HG03460 (cell line): ENCODE measurements around the gene C20orf144.
A peak's percentile ranks its signal among the peaks of the same experiment; 100 is the strongest.

Source experiments
- ATAC-seq: cut with Tn5 transposase; IDR thresholded peaks from one replicate; pipeline ENCODE4 v1.9.1; 2021; ENCODE audit not compliant: unreplicated experiment

The C20orf144 gene

GRCh38 chr20:33664085-33664761 is 2.1 kb downstream of the C20orf144 start:
- ATAC-seq, result no peak

DNA sequence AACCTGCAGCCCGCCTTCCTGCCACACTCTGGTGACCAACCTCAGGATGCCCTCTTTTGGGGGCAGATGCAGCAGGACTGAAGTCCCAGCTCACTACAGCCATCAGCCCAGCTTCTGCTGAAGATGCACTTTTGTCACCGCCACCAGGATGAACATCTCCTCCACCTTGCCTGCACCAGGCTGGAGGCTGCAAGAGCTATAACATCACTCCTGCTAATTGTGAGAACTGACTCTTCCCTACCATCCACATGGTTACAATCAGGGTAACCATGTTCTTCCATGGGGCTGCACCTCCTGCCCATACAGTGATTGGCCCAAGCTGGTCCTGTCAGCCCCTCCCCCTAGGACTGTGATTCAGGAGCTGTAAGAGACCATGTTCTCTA is 2.6 kb downstream of the C20orf144 start:
- no peak for ATAC-seq

DNA sequence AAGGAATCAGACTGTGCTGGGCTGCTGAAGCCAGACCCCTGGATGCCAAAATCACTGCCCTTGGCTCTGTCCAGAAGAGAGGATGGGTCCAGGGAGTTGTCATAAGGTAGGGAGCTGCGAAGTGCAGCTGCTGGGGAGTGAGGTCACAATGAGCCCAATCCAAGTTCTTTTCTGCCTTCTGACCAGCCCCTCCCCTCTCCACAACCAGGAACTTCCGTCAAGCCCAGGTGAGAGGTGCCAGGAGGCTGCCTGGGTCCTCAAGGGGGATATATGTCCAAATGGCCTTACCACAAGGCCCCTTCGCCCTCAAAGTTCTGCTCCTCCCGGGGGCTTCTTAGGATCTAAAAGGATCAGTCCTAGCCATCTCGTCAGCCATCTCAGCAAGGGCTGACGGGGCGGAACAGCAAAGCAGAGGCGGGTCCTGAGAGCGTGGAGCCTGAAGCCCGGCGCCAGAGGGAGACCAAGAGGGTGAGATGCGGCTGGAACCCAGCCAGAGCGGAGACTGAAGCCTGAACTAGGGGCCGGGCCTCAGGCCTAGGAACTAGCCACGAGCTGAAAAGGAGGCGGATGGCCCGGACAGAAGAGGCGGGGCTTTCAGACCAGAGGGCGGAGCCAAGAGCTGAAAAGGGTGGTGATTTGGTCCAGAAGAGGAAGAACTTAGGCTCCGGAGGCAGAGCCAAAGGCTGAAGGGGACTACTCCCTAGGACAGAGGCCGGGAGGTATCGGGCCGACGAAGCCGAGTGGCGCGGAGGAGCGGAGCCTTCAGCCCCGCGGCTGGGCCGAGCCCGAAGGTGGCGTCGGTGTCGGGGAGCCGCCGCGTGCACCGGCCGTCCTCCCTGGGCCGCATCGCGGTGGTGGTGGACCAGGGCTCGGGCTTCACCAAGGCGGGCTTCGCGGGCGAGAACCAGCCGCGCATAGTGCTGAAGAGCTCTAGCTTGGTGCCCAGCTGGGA is 4.4 kb downstream of the C20orf144 start, which contains the start of gene ACTL10:
TSS of gene ACTL10 (plus strand) at position 651 of the 952 bp plus-strand sequence. CDS start 555 bp downstream, outside the sequence.
- ATAC-seq, result peak; percentile 64

GRCh38 chr20:33667245-33667675 is 5.1 kb downstream of the C20orf144 start:
- ATAC-seq, result peak; percentile 13

DNA sequence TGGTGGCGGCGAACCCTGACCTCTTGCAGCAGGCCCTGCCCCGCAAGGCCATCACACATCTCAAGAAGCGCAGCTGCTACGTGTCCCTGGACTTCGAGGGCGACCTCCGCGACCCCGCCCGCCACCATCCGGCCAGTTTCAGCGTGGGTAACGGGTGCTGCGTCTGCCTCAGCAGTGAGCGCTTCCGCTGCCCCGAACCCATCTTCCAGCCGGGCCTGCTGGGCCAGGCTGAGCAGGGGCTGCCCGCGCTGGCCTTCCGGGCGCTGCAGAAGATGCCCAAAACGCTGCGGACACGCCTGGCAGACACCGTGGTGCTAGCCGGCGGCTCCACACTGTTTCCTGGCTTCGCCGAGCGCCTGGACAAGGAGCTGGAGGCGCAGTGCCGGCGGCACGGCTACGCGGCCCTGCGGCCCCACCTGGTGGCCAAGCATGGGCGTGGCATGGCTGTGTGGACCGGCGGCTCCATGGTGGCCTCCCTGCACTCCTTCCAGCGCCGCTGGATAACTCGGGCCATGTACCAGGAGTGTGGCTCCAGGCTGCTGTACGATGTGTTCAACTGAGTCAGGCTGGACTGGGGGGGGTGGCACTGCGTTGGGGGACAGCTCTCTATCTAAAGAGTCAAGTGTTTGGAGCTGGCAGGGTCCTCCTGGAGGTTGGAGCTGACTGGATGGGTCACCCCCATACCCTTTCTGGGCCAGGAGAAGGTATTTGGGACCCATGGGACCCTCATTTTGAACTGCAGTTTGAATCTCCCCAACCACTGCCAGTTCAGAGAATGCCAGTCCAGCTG is 5.7 kb downstream of the C20orf144 start:
- no peak for ATAC-seq

- ATAC-seq, result no peak
These were observed 6.5 kb downstream of the C20orf144 start for GRCh38 chr20:33668466-33669155.

DNA sequence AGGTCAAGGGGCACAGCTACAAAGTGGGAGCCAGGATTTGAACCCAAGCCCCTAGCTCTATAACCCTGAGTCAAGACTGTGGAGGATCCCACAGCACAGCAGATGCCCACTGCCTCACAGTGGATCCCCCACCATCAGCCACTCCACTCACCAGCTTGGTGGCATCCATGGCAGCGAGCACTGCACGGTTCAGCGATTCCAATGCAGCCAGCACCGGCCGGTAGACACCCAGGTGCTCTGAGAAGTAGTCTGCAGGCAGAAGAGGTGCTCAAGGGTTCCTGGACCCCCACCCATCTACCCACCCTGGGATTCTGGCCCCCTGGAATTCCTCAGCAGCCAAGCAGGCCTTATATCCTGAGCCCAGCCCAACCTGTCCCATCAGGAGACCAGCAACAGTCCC is 7.1 kb downstream of the C20orf144 start:
- ATAC-seq, result no peak

DNA sequence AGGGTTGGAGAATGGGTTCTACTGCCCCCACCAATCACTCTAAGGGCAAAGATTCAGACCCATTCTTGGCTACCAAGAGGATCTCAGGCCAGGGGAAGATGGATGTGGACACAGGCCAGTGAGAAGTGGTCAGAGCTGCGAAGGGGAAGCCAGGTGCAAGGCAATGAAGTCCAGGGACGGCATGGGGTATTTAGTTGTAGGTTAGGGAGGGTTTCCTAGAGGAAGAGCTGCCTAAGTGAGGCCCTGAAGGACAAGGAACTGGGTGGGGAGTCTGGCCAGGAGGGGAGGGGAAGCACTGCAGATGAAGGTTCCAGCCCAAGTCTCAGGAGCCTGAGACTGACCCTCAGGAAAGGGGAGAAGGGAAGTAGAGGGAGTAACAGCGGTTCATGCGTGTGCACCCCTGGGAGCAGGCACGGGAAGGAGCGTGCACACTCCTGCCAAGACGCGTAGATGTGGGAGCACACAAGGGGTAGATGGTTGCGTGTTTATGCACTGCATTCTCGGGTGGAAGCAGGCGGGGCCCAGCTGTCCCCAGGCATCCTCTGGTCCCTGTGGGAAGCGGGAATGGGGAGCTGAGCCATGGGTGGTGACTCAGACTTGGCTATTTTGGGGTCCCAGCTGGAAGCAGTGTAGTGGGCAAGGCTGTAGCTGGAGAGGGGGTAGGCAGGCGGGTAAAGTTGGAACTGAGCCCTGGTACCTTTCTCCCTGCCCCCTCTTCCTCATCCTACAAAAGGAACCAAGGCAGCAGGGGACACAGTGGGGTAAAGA is 7.9 kb downstream of the C20orf144 start:
- ATAC-seq, result no peak

GRCh38 chr20:33670715-33671499 is 8.8 kb downstream of the C20orf144 start:
- ATAC-seq, result no peak

DNA sequence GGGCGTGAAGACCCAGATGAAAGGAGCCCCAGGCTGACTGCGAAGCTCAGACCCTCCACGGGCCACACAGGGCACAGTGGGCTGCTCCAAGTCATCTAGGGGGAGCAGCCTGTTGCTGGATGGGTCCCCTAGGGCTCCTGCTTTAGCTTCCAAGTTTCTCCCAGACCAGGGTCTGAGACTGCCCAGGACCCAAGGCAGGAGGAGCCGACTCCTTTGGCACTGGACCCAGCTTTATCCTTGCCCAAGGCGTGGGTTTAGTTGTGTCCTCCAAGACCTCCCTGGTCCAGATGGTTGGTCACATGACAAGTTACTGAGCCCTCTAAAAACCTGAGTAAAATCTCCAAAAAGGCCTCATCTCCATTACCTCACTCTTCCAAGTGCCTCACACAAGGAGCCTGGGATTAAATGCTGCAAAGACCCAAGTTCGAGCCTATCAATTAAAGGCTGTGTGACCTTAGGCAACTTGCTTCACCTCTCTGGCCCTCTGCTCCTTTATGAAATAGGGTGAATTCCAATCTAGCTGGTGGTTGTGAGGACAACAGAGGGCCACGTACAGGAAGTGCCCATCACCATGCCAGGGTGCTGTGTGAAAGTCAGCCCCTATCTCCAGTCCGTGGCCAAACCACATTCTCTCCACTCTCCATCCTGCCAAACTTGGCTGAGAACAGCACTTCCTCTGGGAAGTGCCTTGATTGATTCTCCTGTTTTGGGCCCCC is 9.6 kb downstream of the C20orf144 start:
- no peak for ATAC-seq

- ATAC-seq, result no peak
These were observed 10.4 kb downstream of the C20orf144 start for GRCh38 chr20:33672426-33673113.

- no peak for ATAC-seq
These were observed 10.9 kb downstream of the C20orf144 start for GRCh38 chr20:33673114-33673409.

- ATAC-seq, result no peak
These were observed 11.5 kb downstream of the C20orf144 start for GRCh38 chr20:33673410-33674293.

GRCh38 chr20:33674294-33675135 is 12.4 kb downstream of the C20orf144 start, which contains the start of gene NECAB3:
NECAB3 (minus strand) TSS chr20:33674428; CDS start chr20:33674352, 76 bp downstream.
- peak; percentile 72 for ATAC-seq

GRCh38 chr20:33675136-33675959 is 13.2 kb downstream of the C20orf144 start:
- ATAC-seq, result no peak
